ENCODE measurements around the gene RRAGD.

Gene RRAGD

DNA sequence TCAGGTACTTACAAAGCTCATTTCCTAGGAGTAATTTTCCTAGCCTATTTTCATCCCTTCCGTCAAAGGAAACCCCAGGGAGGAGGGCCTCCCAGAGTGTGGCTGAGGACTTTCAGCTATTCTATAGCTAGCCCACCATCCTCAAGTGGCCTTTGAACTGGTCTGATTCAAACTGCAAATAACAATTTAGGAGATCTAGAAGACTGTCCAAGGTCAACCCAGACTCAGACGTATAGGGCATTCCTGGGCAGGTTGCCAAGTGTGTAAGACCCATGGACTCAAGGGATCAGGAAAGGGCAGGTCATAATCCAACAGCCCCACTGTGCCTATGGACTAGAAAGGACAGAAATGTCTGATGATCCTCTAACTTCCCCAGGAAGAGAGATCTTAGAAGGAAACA lies 2.1 kb upstream of the RRAGD start:
- no peak for DNase-seq (ENCODE audit: low read depth)
- no peak overlapping the region for H3K4me3 ChIP-seq (ENCODE audit: control insufficient read depth, low read depth, low read length)
- TF ChIP-seq, protein P1, sequence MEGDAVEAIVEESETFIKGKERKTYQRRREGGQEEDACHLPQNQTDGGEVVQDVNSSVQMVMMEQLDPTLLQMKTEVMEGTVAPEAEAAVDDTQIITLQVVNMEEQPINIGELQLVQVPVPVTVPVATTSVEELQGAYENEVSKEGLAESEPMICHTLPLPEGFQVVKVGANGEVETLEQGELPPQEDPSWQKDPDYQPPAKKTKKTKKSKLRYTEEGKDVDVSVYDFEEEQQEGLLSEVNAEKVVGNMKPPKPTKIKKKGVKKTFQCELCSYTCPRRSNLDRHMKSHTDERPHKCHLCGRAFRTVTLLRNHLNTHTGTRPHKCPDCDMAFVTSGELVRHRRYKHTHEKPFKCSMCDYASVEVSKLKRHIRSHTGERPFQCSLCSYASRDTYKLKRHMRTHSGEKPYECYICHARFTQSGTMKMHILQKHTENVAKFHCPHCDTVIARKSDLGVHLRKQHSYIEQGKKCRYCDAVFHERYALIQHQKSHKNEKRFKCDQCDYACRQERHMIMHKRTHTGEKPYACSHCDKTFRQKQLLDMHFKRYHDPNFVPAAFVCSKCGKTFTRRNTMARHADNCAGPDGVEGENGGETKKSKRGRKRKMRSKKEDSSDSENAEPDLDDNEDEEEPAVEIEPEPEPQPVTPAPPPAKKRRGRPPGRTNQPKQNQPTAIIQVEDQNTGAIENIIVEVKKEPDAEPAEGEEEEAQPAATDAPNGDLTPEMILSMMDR (conservative IDR thresholded peaks at IDR 0.05; ENCODE audit: control insufficient read depth, insufficient read depth, low read depth, low read length): no peak

DNA sequence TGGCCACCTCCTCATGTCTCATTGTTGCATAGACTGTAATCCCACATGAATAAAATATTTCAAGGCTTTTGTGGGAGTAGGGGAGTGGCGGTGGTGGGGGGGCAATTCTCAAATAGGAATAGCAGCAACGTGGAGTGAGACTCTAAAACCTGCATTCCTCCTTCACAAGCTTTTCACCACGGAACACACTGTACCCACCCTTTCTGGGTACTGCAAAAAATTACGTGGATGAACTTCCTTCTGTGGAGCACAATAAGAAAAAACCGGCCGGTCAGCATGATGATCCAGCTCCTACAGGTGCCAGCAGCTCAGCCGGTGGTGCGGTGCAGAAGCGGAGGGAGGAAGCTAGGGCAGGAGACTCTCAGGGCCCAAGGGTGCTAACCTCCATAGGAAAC lies 930 bp upstream of the RRAGD start:
- TF ChIP-seq, protein P1 (conservative IDR thresholded peaks at IDR 0.05; ENCODE audit: control insufficient read depth, insufficient read depth, low read depth, low read length): no peak
- DNase-seq (ENCODE audit: low read depth): no peak
- H3K4me3 ChIP-seq (ENCODE audit: control insufficient read depth, low read depth, low read length): no peak overlapping the region

DNA sequence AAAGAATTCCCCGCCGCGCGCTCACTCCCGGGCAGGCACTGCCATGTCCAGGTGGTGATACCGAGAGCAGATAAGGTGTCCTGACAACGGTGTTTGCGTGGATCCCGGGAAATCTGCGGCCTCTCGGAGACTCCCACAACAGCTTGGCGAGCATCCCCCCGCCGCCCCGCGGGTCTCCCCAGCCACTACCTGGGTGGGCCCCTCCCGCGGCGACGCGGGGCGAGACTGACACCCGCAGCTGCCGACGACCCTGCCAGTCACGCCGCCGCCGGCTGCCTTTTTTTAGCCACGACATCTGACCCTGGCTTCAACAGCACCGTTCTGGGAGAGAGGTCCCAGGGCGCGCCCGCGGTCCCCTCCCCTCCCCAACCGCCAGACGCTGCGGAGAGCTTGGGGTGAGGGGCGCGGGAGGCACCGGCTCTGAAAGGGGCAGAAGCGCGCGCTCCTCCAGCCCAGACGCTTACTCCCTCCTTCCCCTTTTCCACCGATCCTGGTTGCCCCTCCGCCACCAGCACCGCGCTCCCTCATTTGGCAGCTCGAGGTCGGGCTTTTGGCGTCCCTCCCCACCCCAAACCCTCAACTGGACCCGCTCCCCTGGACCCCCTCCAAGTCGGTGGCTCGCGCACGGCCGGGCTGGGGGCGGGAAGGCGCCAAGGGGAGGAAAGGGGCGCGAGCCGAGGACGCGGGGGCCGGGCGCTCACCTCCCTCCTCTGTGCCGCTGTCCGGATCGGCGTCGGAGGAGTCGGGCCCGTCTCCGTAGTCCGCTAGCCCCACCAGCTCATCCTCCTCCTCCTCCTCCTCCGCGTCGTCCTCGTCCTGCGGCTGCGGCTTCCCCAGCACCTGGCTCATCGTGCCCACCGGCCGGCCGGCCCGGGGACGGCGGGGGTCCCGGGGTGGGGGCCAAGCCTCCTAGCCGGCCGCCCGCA lies 665 bp downstream of the RRAGD start:
- no peak for DNase-seq (ENCODE audit: low read depth)
- TF ChIP-seq, protein P1 (conservative IDR thresholded peaks at IDR 0.05; ENCODE audit: control insufficient read depth, insufficient read depth, low read depth, low read length): no peak
- peak overlapping the region; percentile 4 for H3K4me3 ChIP-seq (ENCODE audit: control insufficient read depth, low read depth, low read length)

DNA sequence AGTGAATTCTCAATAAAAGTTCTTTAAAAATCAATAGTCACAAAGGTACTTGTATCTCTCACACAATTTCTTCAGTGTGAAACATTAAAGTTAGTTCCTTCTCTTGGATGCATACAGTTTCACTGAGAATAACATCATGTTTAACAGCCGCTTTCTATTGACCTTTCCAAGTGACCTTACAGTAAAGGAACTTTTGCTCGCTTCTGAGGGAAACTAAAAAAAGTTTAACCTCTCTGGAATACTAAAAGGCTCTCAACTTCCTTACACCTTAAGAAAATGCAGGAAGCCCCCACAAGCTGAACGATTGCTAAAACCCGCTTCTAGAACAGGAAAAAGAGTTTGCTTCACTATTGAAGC lies 1.3 kb downstream of the RRAGD start:
- TF ChIP-seq, protein P1 (conservative IDR thresholded peaks at IDR 0.05; ENCODE audit: control insufficient read depth, insufficient read depth, low read depth, low read length): no peak
- no peak for DNase-seq (ENCODE audit: low read depth)
- H3K4me3 ChIP-seq (ENCODE audit: control insufficient read depth, low read depth, low read length): no peak overlapping the region

DNA sequence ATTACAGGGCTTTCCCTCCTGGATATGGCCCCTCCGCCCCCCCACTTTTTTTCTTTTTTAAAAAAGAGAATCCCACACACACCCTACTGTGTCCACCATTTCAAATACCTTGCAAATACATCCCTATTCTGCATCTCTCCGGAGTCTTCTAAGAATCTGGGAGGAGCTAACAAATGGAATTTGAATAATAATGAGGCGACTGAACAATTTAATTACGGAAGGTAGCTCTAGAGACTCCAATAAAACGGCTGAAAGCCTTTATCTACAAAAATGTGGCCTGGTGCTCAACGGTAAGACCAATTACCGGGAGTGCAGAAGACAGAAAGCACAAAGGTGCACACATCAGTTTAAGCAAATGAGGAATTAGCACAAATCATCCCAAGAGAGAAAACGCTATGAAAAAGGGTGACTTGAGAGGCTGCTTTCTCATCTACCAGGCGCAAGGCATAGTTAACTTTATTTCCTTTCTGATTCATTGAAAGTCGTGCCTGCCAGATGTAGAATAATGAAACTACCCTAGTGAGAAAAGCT lies 1.8 kb downstream of the RRAGD start:
- no peak overlapping the region for H3K4me3 ChIP-seq (ENCODE audit: control insufficient read depth, low read depth, low read length)

DNA sequence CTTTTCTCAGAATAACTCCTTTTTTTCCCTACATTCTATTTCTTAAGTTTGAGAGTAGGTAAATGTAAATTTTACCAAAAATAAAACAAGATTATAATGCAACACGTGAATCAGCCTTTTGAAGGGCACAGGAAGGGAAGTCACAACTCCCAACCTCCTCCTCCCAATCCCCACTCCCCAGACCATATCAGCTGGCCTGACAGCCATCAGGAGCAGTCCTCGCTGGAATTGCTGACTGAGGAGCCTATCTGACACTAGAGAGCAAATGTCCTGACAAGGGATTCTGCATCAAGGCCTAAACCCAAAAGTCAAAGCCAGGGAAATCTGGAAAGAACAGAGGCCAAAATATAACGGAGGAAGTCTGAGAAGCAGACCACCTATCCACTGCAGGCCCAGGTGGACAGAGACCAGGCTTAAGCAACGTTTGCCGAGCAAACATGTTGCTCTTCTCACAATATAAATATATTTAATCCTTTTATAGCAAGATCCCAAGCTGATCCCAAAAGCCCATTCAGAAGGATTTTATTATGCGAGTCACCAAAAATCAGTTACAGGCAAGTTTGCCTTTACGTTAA lies 2.5 kb downstream of the RRAGD start:
- H3K4me3 ChIP-seq (ENCODE audit: control insufficient read depth, low read depth, low read length): no peak overlapping the region
- DNase-seq (ENCODE audit: low read depth): no peak
- TF ChIP-seq, protein P1 (conservative IDR thresholded peaks at IDR 0.05; ENCODE audit: control insufficient read depth, insufficient read depth, low read depth, low read length): no peak

More for the DNA sequence above, 1.8 kb downstream of the RRAGD start:
- DNase-seq (ENCODE audit: low read depth): no peak
- TF ChIP-seq, protein P1 (conservative IDR thresholded peaks at IDR 0.05; ENCODE audit: control insufficient read depth, insufficient read depth, low read depth, low read length): no peak

Measured in fibroblast of mammary gland (primary cell).